HG03103 (cell line): Measurements from ENCODE around the gene CAMKMT.

Experiments
- ATAC-seq: cut with Tn5 transposase; IDR thresholded peaks from one replicate; pipeline ENCODE4 v1.9.1; 2021; ENCODE audit warnings: low read depth; ENCODE audit not compliant: unreplicated experiment

The CAMKMT gene

GRCh38 chr2:44813658-44814057 is 451.9 kb downstream of the CAMKMT start:
- no peak for ATAC-seq

- no peak for ATAC-seq
Measured at GRCh38 chr2:44817256-44817655, 455.5 kb downstream of the CAMKMT start.

GRCh38 chr2:44817673-44818335 is 456.1 kb downstream of the CAMKMT start:
- no peak for ATAC-seq

GRCh38 chr2:44819061-44819460 is 457.3 kb downstream of the CAMKMT start:
- ATAC-seq, result no peak

- ATAC-seq, result no peak
Measured at GRCh38 chr2:44821500-44821899, 459.8 kb downstream of the CAMKMT start.

- no peak for ATAC-seq
Measured at GRCh38 chr2:44822174-44822573, 460.4 kb downstream of the CAMKMT start.
